ENCODE results near the gene MPDZ.

MPDZ gene

GRCh38 chr9:13070612-13071595, 208.6 kb downstream of the MPDZ start:
- Histone ChIP-seq H3K36me3 (ENCODE audit: insufficient read depth, low read length) (no peaks in the 10 kb centered on the region), H3K4me3 (ENCODE audit: low read depth in 1 of 2, low read length in 2 of 2) (no peak overlapping the region), H3K27ac (ENCODE audit: low read depth, low read length) (no peak overlapping the region), H3K27me3 (ENCODE audit: control insufficient read depth in 1 of 2, insufficient read depth in 2 of 2, low read length in 2 of 2) (no peaks in the 10 kb centered on the region), H3K9ac (ENCODE audit: low read length) (no peak overlapping the region), H3K4me1 (ENCODE audit: insufficient read depth, low read length) (no peaks in the 10 kb centered on the region), H3K9me3 (ENCODE audit: low read length) (no peaks in the 10 kb centered on the region)

GRCh38 chr9:13069498-13069897, 210.0 kb downstream of the MPDZ start:
- H3K4me3 ChIP-seq (ENCODE audit: low read depth in 1 of 2, low read length in 2 of 2) = no peak overlapping the region
- H3K9me3 ChIP-seq (ENCODE audit: low read length) = no peaks in the 10 kb centered on the region
- no peak overlapping the region for H3K9ac ChIP-seq (ENCODE audit: low read length)
- H3K36me3 ChIP-seq (ENCODE audit: insufficient read depth, low read length) = no peaks in the 10 kb centered on the region
- H3K27ac ChIP-seq (ENCODE audit: low read depth, low read length) = no peak overlapping the region
- H3K27me3 ChIP-seq (ENCODE audit: control insufficient read depth in 1 of 2, insufficient read depth in 2 of 2, low read length in 2 of 2) = no peaks in the 10 kb centered on the region
- no peaks in the 10 kb centered on the region for H3K4me1 ChIP-seq (ENCODE audit: insufficient read depth, low read length)

- Histone ChIP-seq H3K36me3 (ENCODE audit: insufficient read depth, low read length) (no peaks in the 10 kb centered on the region), H3K9ac (ENCODE audit: low read length) (no peak overlapping the region), H3K4me1 (ENCODE audit: insufficient read depth, low read length) (no peaks in the 10 kb centered on the region), H3K9me3 (ENCODE audit: low read length) (no peaks in the 10 kb centered on the region), H3K4me3 (ENCODE audit: low read depth in 1 of 2, low read length in 2 of 2) (no peak overlapping the region), H3K27me3 (ENCODE audit: control insufficient read depth in 1 of 2, insufficient read depth in 2 of 2, low read length in 2 of 2) (no peaks in the 10 kb centered on the region), H3K27ac (ENCODE audit: low read depth, low read length) (no peak overlapping the region)
These were observed 214.8 kb downstream of the MPDZ start for GRCh38 chr9:13064676-13065075.

GRCh38 chr9:13063880-13064459, 215.5 kb downstream of the MPDZ start:
- Histone ChIP-seq H3K9ac (ENCODE audit: low read length) (no peak overlapping the region), H3K4me3 (ENCODE audit: low read depth in 1 of 2, low read length in 2 of 2) (no peak overlapping the region), H3K4me1 (ENCODE audit: insufficient read depth, low read length) (no peaks in the 10 kb centered on the region), H3K36me3 (ENCODE audit: insufficient read depth, low read length) (no peaks in the 10 kb centered on the region), H3K27ac (ENCODE audit: low read depth, low read length) (no peak overlapping the region), H3K27me3 (ENCODE audit: control insufficient read depth in 1 of 2, insufficient read depth in 2 of 2, low read length in 2 of 2) (no peaks in the 10 kb centered on the region), H3K9me3 (ENCODE audit: low read length) (no peaks in the 10 kb centered on the region)

- H3K27me3 ChIP-seq (ENCODE audit: control insufficient read depth in 1 of 2, insufficient read depth in 2 of 2, low read length in 2 of 2) = no peaks in the 10 kb centered on the region
- no peak overlapping the region for H3K9ac ChIP-seq (ENCODE audit: low read length)
- no peak overlapping the region for H3K4me3 ChIP-seq (ENCODE audit: low read depth in 1 of 2, low read length in 2 of 2)
- no peaks in the 10 kb centered on the region for H3K9me3 ChIP-seq (ENCODE audit: low read length)
- no peak overlapping the region for H3K27ac ChIP-seq (ENCODE audit: low read depth, low read length)
- no peaks in the 10 kb centered on the region for H3K36me3 ChIP-seq (ENCODE audit: insufficient read depth, low read length)
- no peaks in the 10 kb centered on the region for H3K4me1 ChIP-seq (ENCODE audit: insufficient read depth, low read length)
These were observed 218.1 kb downstream of the MPDZ start for GRCh38 chr9:13061390-13061789.

Measured in muscle layer of colon (tissue), 2 donors.